Mucosa of descending colon (tissue), 3 donors: ENCODE data around the gene RWDD3. TPM values are rescaled to one million over a fixed set of nuclear protein-coding genes. Genes with fewer than 3 reads are reported as not detected.

Source experiments
- ATAC-seq: fragments of 200-7000 bp; cut with Tn5 transposase; one replicate; pipeline ENCODE4 v1.9.1; 2020; ENCODE audit warnings: mild to moderate bottlenecking, moderate library complexity
- DNase-seq, 3 donors: peaks; one replicate each; pipeline ENCODE4 v3.0.0-alpha.2; 2020
- H3K36me3 ChIP-seq: fragments of 200-600 bp; one replicate; pipeline ENCODE4 v1.8.0; 2021; ENCODE audit warnings: low read depth, mild to moderate bottlenecking
- H3K4me1 ChIP-seq: fragments of 200-600 bp; one replicate; pipeline ENCODE4 v1.8.0; 2021; ENCODE audit warnings: low read depth, mild to moderate bottlenecking
- H3K4me3 ChIP-seq: fragments of 200-600 bp; one replicate; pipeline ENCODE4 v1.8.0; 2021; ENCODE audit warnings: mild to moderate bottlenecking
- H3K9me3 ChIP-seq: fragments of 200-600 bp; one replicate; pipeline ENCODE4 v1.8.0; 2021; ENCODE audit warnings: mild to moderate bottlenecking
- intact Hi-C, 2 donors: fragments of 100-400 bp; cut with DNase I in 1 of 2; cut with micrococcal nuclease in 1 of 2; formaldehyde crosslinking; loops; one replicate each; pipeline versions ENCODE4 v1.11.0 to v1.11.1; 2022; cut with DNase I, micrococcal nuclease
- total RNA-seq, 3 donors: library from RNA; stranded (reverse); fragmentation: NEBNext Ultra II Directional in 2 of 3; extraction: Animal tissue kit (Norgen Biotek cat#: 25700) in 2 of 3; gene quantifications; one replicate each; pipeline versions ENCODE4 v1.2.1 to v1.2.4, GENCODE V29; 2021 to 2023
- TF ChIP-seq, protein P1 (sequence below): fragments of 200-600 bp; IDR thresholded peaks from one replicate; pipeline ENCODE4 v1.8.0; 2022; ENCODE audit warnings: antibody characterized with exemption, mild to moderate bottlenecking
- donor health status: DM: no; HTN: no; CAD: no; lungs with moderate emphysema.
- donor health status: DM: no; HTN: no; CAD: no.
- donor health status: DM: no; HTN: yes; CAD: no.

The RWDD3 gene
- total RNA-seq, 3 donors from 2014 or later = 14.2 to 16.9 (median 15.5) TPM

GRCh38 chr1:95252422-95252821 is 18.4 kb downstream of the RWDD3 start:
- TF ChIP-seq, protein P1, sequence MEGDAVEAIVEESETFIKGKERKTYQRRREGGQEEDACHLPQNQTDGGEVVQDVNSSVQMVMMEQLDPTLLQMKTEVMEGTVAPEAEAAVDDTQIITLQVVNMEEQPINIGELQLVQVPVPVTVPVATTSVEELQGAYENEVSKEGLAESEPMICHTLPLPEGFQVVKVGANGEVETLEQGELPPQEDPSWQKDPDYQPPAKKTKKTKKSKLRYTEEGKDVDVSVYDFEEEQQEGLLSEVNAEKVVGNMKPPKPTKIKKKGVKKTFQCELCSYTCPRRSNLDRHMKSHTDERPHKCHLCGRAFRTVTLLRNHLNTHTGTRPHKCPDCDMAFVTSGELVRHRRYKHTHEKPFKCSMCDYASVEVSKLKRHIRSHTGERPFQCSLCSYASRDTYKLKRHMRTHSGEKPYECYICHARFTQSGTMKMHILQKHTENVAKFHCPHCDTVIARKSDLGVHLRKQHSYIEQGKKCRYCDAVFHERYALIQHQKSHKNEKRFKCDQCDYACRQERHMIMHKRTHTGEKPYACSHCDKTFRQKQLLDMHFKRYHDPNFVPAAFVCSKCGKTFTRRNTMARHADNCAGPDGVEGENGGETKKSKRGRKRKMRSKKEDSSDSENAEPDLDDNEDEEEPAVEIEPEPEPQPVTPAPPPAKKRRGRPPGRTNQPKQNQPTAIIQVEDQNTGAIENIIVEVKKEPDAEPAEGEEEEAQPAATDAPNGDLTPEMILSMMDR = no peak
- H3K4me1 ChIP-seq = no peaks in the 10 kb centered on the region
- DNase-seq = no peak
- no peak overlapping the region for H3K4me3 ChIP-seq
- H3K36me3 ChIP-seq = no peaks in the 10 kb centered on the region
- intact Hi-C loops = no loop called here
- no peak for ATAC-seq
- no peaks in the 10 kb centered on the region for H3K9me3 ChIP-seq

- TF ChIP-seq, protein P1 = no peak
- no peak overlapping the region for H3K4me3 ChIP-seq
- ATAC-seq (no peak), DNase-seq (no peak)
- H3K36me3 ChIP-seq = no peaks in the 10 kb centered on the region
- intact Hi-C loops = no loop called here
- H3K9me3 ChIP-seq = no peaks in the 10 kb centered on the region
- H3K4me1 ChIP-seq = no peaks in the 10 kb centered on the region
These were observed 20.9 kb downstream of the RWDD3 start for GRCh38 chr1:95254959-95255358.

DNA sequence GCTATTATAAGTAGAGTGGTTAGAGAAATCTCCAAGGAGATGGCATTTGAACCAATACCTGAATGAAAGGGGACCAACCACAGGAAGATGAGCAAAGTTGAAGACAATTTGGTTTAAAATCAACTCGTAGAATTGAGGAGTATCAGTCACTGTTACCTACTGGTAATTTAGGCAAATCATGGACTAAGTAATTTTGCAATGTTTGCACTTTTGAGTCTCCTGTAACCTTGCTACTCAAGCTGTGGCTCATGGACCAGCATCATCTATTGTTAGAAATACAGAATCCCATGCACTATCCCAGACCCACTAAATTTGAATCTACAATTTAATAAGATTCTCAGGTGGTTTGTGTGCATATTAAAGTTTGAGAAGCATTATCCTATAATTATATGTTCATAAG is 21.8 kb downstream of the RWDD3 start:
- TF ChIP-seq, protein P1 = no peak
- DNase-seq (no peak), ATAC-seq (no peak)
- Histone ChIP-seq H3K4me1 (no peaks in the 10 kb centered on the region), H3K9me3 (no peaks in the 10 kb centered on the region), H3K4me3 (no peak overlapping the region), H3K36me3 (no peaks in the 10 kb centered on the region)
- intact Hi-C loops = no loop called here

DNA sequence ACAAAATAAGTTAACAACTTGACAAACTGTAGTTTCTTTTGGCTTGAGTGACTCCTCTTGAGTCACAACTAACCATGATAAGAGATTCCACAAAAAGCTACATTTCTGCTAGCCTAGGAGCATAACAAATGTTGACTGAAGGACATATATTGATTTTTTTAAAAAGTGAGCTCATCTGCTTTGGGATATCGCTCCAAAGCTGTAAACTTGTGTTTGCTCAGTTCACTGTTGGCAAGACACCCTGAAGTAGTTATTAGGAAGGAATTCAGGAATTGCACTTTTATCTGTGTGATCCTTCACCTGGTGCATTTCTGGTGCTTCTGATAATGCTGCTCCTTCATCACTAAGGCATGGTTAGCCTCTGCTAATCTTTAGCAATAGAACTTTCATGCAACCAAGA is 23.7 kb downstream of the RWDD3 start:
- Histone ChIP-seq H3K4me1 (no peaks in the 10 kb centered on the region), H3K4me3 (no peak overlapping the region), H3K9me3 (no peaks in the 10 kb centered on the region), H3K36me3 (no peaks in the 10 kb centered on the region)
- ATAC-seq = no peak
- intact Hi-C loops = no loop called here
- TF ChIP-seq, protein P1 = no peak
- DNase-seq = no peak

DNA sequence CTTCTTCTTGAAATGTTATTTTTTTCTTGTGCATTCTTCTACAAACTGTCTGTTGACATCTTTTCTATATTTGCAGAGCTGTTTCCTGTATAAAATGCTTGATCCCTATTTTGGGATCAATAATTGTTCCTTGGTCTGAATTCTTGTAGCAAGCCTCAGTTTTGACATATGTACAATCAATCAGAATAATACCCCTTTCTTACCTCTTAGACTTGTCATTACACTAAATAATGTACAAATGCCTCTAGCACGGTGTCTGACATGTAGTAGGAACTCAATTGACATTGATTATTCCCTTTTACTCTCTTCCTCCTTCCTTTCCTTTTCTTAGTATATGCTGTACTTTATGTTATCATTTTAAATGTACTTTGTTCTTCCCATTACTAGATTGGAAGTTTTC is 25.2 kb downstream of the RWDD3 start:
- Histone ChIP-seq H3K4me3 (no peak overlapping the region), H3K9me3 (no peaks in the 10 kb centered on the region), H3K4me1 (no peaks in the 10 kb centered on the region), H3K36me3 (no peaks in the 10 kb centered on the region)
- TF ChIP-seq, protein P1 = no peak
- intact Hi-C loops = no loop called here
- no peak for DNase-seq
- no peak for ATAC-seq

GRCh38 chr1:95262913-95263312 is 28.9 kb downstream of the RWDD3 start:
- no peaks in the 10 kb centered on the region for H3K4me1 ChIP-seq
- TF ChIP-seq, protein P1 = no peak
- no peak for DNase-seq
- H3K9me3 ChIP-seq = no peaks in the 10 kb centered on the region
- intact Hi-C loops = no loop called here
- ATAC-seq = no peak
- H3K4me3 ChIP-seq = no peak overlapping the region
- H3K36me3 ChIP-seq = no peaks in the 10 kb centered on the region
